Measurements from ENCODE around the gene UNKL. TPM values are rescaled to one million over a fixed set of nuclear protein-coding genes. Genes with fewer than 3 reads are reported as not detected.
"Not testable (repeated sequence)": the region's sequence is repeated elsewhere in the genome, so short reads cannot be mapped to it uniquely, and the experiment has no call there.

The UNKL gene
- total RNA-seq, 2 donors from 2014 or later: 11.2 to 21.4 TPM

DNA sequence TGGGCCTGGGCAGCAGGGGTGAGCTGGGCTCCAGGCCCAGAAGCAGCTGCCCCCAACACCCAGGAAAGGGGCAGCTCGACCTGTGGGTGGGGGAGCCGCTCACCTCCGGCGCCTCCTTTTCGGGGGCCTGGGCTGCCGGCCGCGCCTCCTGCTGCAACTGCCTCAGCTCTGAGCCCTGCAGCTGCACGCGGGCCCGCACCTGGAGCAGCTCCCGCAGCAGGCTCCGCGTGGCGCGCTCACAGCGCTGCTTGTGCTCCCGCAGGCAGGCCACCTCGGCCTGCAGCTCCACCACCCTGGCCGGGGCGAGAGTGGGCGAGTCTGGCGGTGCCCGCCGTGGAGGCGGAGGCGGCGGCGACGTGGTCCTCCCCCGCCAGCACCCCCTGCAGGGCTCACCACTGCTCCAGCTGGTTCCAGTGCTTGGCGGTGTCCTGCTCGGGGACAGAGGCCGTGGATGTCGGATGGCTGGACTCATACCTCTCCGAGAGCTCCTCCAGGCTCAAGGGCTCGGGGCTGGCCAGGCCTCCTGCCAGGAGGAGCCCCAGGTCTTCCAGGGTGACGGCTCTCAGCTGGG lies 29.0 kb upstream of the UNKL start:
- no peaks in the 10 kb centered on the region for H3K9me3 ChIP-seq
- peaks cover 0 to 6% of the 10 kb centered on the region in 2 donors for H3K36me3 ChIP-seq (replicated peaks in 1 of 2; ENCODE audit: insufficient read depth in 1 of 2, low read depth in 2 of 2)
- DNase-seq (peak in 1 of 4 donors; percentile 38), ATAC-seq (no peak)
- H3K27ac ChIP-seq: no peak overlapping the region
- no peaks in the 10 kb centered on the region for H3K27me3 ChIP-seq
- no peak for TF ChIP-seq POLR2A (IDR thresholded peaks at IDR 0.05)
- TF ChIP-seq, protein P1, sequence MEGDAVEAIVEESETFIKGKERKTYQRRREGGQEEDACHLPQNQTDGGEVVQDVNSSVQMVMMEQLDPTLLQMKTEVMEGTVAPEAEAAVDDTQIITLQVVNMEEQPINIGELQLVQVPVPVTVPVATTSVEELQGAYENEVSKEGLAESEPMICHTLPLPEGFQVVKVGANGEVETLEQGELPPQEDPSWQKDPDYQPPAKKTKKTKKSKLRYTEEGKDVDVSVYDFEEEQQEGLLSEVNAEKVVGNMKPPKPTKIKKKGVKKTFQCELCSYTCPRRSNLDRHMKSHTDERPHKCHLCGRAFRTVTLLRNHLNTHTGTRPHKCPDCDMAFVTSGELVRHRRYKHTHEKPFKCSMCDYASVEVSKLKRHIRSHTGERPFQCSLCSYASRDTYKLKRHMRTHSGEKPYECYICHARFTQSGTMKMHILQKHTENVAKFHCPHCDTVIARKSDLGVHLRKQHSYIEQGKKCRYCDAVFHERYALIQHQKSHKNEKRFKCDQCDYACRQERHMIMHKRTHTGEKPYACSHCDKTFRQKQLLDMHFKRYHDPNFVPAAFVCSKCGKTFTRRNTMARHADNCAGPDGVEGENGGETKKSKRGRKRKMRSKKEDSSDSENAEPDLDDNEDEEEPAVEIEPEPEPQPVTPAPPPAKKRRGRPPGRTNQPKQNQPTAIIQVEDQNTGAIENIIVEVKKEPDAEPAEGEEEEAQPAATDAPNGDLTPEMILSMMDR (IDR thresholded peaks at IDR 0.05): peak in 1 of 7 experiments; percentile 23
- no peak overlapping the region for H3K4me3 ChIP-seq
- H3K4me1 ChIP-seq: no peaks in the 10 kb centered on the region
- intact Hi-C loops (cut with DNase I): no loop called here
- 61% methylated on average over 33 of the region's 38 CpGs; no CpG with 5 or more reads in 1 of the 2 donors for WGBS, 2 donors

GRCh38 chr16:1442697-1443096 lies 28.2 kb upstream of the UNKL start:
- intact Hi-C loops (cut with DNase I): no loop called here
- Histone ChIP-seq H3K4me3 (no peak overlapping the region), H3K9me3 (no peaks in the 10 kb centered on the region), H3K36me3 (replicated peaks in 1 of 2; ENCODE audit: insufficient read depth in 1 of 2, low read depth in 2 of 2) (no peaks in the 10 kb centered on the region), H3K4me1 (no peaks in the 10 kb centered on the region), H3K27ac (no peak overlapping the region), H3K27me3 (no peaks in the 10 kb centered on the region)
- 77% methylated on average over 20 of the region's 24 CpGs; no CpG with 5 or more reads in 1 of the 2 donors for WGBS, 2 donors
- TF ChIP-seq, protein P1 (IDR thresholded peaks at IDR 0.05): no peak
- TF ChIP-seq POLR2A (IDR thresholded peaks at IDR 0.05): no peak
- DNase-seq (no peak), ATAC-seq (no peak)

- H3K4me1 ChIP-seq: no peaks in the 10 kb centered on the region
- H3K27me3 ChIP-seq: no peaks in the 10 kb centered on the region
- WGBS, 2 donors: 62 to 71% methylated on average over 9 to 22 of the region's 22 CpGs
- ATAC-seq (no peak), DNase-seq (no peak)
- H3K4me3 ChIP-seq: no peak overlapping the region
- H3K9me3 ChIP-seq: no peaks in the 10 kb centered on the region
- no peaks in the 10 kb centered on the region for H3K36me3 ChIP-seq (replicated peaks in 1 of 2; ENCODE audit: insufficient read depth in 1 of 2, low read depth in 2 of 2)
- no peak overlapping the region for H3K27ac ChIP-seq
- TF ChIP-seq POLR2A (IDR thresholded peaks at IDR 0.05): no peak
- TF ChIP-seq, protein P1 (IDR thresholded peaks at IDR 0.05): no peak
- intact Hi-C loops (cut with DNase I): no loop called here
Measured at GRCh38 chr16:1441391-1441829, 26.9 kb upstream of the UNKL start.

DNA sequence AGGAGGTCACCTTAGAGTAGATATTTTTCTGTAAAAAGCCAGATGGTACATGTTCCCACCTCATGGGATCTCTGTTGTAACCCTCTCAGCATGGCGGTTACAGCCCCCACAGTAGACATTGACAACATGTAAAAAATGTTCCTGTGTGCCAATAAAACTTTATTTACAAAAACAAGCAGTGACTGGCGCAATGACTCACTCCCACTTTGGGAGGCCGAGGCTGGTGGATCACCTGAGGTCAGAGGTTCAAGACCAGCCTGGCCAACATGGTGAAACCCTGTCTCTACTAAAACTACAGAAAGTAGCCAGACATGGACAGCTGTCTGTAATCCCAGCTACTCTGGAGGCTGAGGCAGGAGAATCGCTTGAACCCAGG lies 25.2 kb upstream of the UNKL start:
- 86 to 89% methylated on average over 4 of the region's 4 CpGs for WGBS, 2 donors
- H3K4me1 ChIP-seq; H3K27me3 ChIP-seq; DNase-seq; H3K36me3 ChIP-seq (replicated peaks in 1 of 2; ENCODE audit: insufficient read depth in 1 of 2, low read depth in 2 of 2); H3K9me3 ChIP-seq; ATAC-seq; intact Hi-C loops (cut with DNase I); H3K4me3 ChIP-seq; H3K27ac ChIP-seq: not testable (repeated sequence)

DNA sequence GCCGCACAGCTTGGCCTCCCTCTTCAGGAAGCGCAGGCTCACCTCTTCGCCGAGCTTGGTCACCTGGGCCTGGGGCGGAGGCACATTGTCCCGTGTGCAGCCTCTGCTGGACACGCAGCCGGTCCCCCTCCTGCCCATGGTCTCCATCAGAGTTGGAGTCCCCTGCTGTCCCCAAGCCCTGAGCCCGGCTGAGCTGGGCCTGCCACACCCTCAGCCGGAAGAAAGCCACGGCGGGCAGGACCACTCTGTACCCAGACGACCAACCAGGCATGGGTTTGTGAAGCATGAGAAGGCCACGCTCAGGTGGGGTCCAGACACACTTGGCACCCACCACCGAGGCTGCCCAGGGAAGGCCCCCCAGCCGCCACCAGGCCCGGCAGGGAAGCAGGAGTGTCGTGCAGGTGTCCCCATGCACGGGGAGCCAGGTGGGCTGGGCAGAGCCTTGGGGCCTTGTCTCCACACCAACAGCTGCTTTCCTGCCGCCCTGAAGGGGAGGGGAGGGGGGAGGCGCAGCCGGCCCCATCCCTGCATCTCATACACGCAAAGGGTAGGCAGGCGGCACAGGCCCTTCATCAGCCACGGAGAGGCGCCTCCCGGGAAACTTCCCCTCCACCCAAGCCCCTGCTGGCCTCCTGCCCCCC lies 24.7 kb upstream of the UNKL start:
- Histone ChIP-seq H3K9me3 (no peaks in the 10 kb centered on the region), H3K36me3 (replicated peaks in 1 of 2; ENCODE audit: insufficient read depth in 1 of 2, low read depth in 2 of 2) (no peaks in the 10 kb centered on the region), H3K27me3 (no peaks in the 10 kb centered on the region), H3K4me1 (no peaks in the 10 kb centered on the region), H3K4me3 (no peak overlapping the region), H3K27ac (no peak overlapping the region)
- no peak for ATAC-seq
- WGBS, 2 donors: 80 to 85% methylated on average over 8 to 24 of the region's 27 CpGs
- TF ChIP-seq, protein P1 (IDR thresholded peaks at IDR 0.05): no peak
- TF ChIP-seq POLR2A (IDR thresholded peaks at IDR 0.05): no peak
- intact Hi-C loops (cut with DNase I): no loop called here
- DNase-seq: no peak
